Neural cell (in vitro differentiated cells): ENCODE measurements around the gene ATP1B1.

Experiments used
- EP300 ChIP-seq: fragments of 450-650 bp; conservative IDR thresholded peaks from 2 replicates; pipeline ENCODE4 v1.6.1; 2014; ENCODE audit warnings: antibody characterized with exemption, mild to moderate bottlenecking, moderate library complexity; ENCODE audit not compliant: poor library complexity, severe bottlenecking
- EZH2 ChIP-seq: fragments of 200-600, 300-800 bp; shearing (Covaris generic), sonication (generic); IDR thresholded peaks from 2 replicates; pipeline ENCODE4 v1.6.1; 2014; ENCODE audit warnings: antibody characterized with exemption, low read length, borderline replicate concordance, mild to moderate bottlenecking; ENCODE audit not compliant: insufficient read depth, poor library complexity, severe bottlenecking
- SMC3 ChIP-seq: fragments of 450-650 bp; conservative IDR thresholded peaks from 2 replicates; pipeline ENCODE4 v1.6.1; 2014; ENCODE audit warnings: antibody characterized with exemption, mild to moderate bottlenecking, moderate library complexity; ENCODE audit not compliant: poor library complexity
- TF ChIP-seq, protein P1 (sequence below): IDR thresholded peaks from 2 replicates; pipeline ENCODE4 v1.6.1; 2012; ENCODE audit warnings: borderline replicate concordance
- TF ChIP-seq, protein P2 (sequence below): fragments of 450-650 bp; IDR thresholded peaks from 2 replicates; pipeline ENCODE4 v1.5.1; 2014; ENCODE audit warnings: antibody characterized with exemption, mild to moderate bottlenecking, moderate library complexity; ENCODE audit not compliant: poor library complexity, severe bottlenecking

DNA sequence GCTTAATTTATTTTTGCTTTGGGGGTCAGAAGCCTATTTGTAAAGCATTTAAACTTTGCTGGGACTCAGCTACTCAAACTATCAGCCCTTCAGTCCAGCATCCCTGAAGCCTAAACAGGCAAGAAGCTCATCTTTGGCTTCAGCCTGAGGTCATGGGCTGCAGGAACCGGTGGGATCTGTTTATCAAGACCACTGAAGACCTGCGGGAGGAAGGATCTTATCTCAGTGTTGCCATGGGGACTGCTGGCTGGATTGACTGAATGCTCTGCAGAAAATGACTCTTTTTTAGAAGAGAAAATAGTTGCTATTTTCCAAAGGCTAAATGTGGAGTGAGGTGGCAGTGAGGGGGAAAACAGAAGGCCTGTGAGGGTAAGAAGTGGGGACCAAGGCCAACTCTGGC, 20.6 kb upstream of the ATP1B1 start:
- TF ChIP-seq EP300, result no peak
- TF ChIP-seq, protein P1, sequence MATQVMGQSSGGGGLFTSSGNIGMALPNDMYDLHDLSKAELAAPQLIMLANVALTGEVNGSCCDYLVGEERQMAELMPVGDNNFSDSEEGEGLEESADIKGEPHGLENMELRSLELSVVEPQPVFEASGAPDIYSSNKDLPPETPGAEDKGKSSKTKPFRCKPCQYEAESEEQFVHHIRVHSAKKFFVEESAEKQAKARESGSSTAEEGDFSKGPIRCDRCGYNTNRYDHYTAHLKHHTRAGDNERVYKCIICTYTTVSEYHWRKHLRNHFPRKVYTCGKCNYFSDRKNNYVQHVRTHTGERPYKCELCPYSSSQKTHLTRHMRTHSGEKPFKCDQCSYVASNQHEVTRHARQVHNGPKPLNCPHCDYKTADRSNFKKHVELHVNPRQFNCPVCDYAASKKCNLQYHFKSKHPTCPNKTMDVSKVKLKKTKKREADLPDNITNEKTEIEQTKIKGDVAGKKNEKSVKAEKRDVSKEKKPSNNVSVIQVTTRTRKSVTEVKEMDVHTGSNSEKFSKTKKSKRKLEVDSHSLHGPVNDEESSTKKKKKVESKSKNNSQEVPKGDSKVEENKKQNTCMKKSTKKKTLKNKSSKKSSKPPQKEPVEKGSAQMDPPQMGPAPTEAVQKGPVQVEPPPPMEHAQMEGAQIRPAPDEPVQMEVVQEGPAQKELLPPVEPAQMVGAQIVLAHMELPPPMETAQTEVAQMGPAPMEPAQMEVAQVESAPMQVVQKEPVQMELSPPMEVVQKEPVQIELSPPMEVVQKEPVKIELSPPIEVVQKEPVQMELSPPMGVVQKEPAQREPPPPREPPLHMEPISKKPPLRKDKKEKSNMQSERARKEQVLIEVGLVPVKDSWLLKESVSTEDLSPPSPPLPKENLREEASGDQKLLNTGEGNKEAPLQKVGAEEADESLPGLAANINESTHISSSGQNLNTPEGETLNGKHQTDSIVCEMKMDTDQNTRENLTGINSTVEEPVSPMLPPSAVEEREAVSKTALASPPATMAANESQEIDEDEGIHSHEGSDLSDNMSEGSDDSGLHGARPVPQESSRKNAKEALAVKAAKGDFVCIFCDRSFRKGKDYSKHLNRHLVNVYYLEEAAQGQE, result no peak
- TF ChIP-seq, protein P2, sequence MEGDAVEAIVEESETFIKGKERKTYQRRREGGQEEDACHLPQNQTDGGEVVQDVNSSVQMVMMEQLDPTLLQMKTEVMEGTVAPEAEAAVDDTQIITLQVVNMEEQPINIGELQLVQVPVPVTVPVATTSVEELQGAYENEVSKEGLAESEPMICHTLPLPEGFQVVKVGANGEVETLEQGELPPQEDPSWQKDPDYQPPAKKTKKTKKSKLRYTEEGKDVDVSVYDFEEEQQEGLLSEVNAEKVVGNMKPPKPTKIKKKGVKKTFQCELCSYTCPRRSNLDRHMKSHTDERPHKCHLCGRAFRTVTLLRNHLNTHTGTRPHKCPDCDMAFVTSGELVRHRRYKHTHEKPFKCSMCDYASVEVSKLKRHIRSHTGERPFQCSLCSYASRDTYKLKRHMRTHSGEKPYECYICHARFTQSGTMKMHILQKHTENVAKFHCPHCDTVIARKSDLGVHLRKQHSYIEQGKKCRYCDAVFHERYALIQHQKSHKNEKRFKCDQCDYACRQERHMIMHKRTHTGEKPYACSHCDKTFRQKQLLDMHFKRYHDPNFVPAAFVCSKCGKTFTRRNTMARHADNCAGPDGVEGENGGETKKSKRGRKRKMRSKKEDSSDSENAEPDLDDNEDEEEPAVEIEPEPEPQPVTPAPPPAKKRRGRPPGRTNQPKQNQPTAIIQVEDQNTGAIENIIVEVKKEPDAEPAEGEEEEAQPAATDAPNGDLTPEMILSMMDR, result no peak
- TF ChIP-seq SMC3, result no peak
- TF ChIP-seq EZH2, result no peak
